Immature natural killer cell (primary cell): ENCODE results near the gene ZBTB24. TPM values are rescaled to one million over a fixed set of nuclear protein-coding genes. Genes with fewer than 3 reads are reported as not detected.
"Not testable (repeated sequence)": the region's sequence is repeated elsewhere in the genome, so short reads cannot be mapped to it uniquely, and the experiment has no call there.

ENCODE experiments used
- DNase-seq, 3 donors: peaks; one replicate each; pipeline ENCODE4 v3.0.0; 2022; ENCODE audit warnings: mixed read lengths in 1 of 3
- H3K27ac Mint-ChIP-seq, 6 donors: one replicate each; pipeline ENCODE4 v1.8.0; 2020; ENCODE audit warnings: mixed read lengths in 6 of 6, mild to moderate bottlenecking in 5 of 6, inconsistent platforms in 4 of 6, moderate library complexity in 3 of 6
- H3K27me3 Mint-ChIP-seq, 3 donors: one replicate each; pipeline ENCODE4 v1.8.0; 2020 to 2021; ENCODE audit warnings: low read depth in 3 of 3, mild to moderate bottlenecking in 3 of 3, mixed read lengths in 3 of 3, moderate library complexity in 3 of 3, inconsistent platforms in 1 of 3
- H3K36me3 Mint-ChIP-seq, 3 donors: one replicate each; pipeline ENCODE4 v1.8.0; 2020; ENCODE audit warnings: mixed read lengths in 3 of 3, inconsistent platforms in 2 of 3, mild to moderate bottlenecking in 2 of 3
- H3K4me1 Mint-ChIP-seq, 2 donors: one replicate each; pipeline ENCODE4 v1.8.0; 2020; ENCODE audit warnings: inconsistent platforms in 2 of 2, mild to moderate bottlenecking in 2 of 2, mixed read lengths in 2 of 2, moderate library complexity in 1 of 2
- H3K4me3 Mint-ChIP-seq, 5 donors: one replicate each; pipeline ENCODE4 v1.8.0; 2020; ENCODE audit warnings: mild to moderate bottlenecking in 5 of 5, mixed read lengths in 5 of 5, inconsistent platforms in 3 of 5, moderate library complexity in 3 of 5
- H3K9me3 Mint-ChIP-seq, 6 donors: one replicate each; pipeline ENCODE4 v1.8.0; 2020; ENCODE audit warnings: mild to moderate bottlenecking in 6 of 6, mixed read lengths in 6 of 6, inconsistent platforms in 4 of 6, moderate library complexity in 3 of 6
- polyA plus RNA-seq, 3 donors: library from polyadenylated mRNA; unstranded; fragments of 300-500 nt; fragmentation: Illumina TruSeq; gene quantifications; one replicate each; pipeline ENCODE4 v1.2.3, GENCODE V29; 2021

The ZBTB24 gene
- polyA plus RNA-seq, 3 donors from 2014 or later = 3.1 to 6.6 (median 4.1) TPM

DNA sequence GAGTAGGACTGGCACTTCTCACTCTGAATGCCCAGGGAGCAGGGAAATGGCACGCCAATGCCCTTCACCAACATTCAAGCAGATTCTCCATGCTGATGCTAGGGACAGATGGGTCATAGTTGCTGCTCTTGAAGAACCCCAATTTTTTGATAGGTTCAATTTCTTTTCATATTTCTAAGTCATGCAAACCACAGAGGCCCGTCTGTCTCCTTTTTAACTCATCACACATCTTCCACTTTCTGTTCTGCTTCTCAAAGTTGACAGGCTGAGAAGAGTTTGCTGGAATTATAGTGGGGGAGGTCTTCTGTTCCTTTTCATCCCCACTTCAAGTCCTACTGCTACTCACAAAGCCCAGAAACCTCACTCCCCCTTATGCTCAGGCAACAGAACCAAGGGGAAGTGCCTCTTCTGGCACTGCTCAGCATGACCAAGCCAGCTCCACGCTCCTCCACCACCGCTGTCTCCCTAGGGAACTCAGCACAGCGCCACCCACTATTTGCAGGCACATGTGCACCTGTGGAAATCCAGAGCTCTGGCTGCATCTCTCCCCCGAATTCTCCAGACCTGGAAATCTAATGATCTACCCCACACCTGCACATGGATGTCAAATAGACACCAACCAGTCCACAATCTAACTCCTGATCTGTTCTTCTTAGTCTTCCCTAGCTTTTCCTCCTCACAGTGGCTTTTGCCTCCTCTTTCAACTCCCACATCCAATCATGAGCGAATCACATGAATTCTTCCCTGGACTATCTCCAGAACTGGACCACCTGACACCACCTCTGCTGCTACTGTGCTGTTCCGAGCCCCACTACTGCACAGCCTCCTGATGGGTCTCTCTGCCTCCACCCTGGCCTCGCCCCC is 10.7 kb downstream of the ZBTB24 start:
- Mint-ChIP-seq H3K27me3 (peaks cover 0 to 1% (median 1%) of the 10 kb centered on the region in 3 donors), H3K4me1 (peaks cover 43 to 64% of the 10 kb centered on the region in 2 donors), H3K27ac (peak overlapping the region in 5 of 6 donors; percentile 2 to 64 (median 29)), H3K36me3 (peaks cover 46 to 78% (median 51%) of the 10 kb centered on the region in 3 donors), H3K4me3 (no peak overlapping the region), H3K9me3 (no peaks in the 10 kb centered on the region)
- no peak for DNase-seq

GRCh38 chr6:109471105-109471810 is 11.8 kb downstream of the ZBTB24 start:
- Mint-ChIP-seq H3K4me1 (peaks cover 35 to 53% of the 10 kb centered on the region in 2 donors), H3K36me3 (peaks cover 46 to 80% (median 52%) of the 10 kb centered on the region in 3 donors), H3K27me3 (peaks cover 0 to 1% (median 1%) of the 10 kb centered on the region in 3 donors), H3K9me3 (no peaks in the 10 kb centered on the region), H3K27ac (peak overlapping the region in 4 of 6 donors; percentile 12 to 46 (median 38)), H3K4me3 (no peak overlapping the region)
- no peak for DNase-seq

DNA sequence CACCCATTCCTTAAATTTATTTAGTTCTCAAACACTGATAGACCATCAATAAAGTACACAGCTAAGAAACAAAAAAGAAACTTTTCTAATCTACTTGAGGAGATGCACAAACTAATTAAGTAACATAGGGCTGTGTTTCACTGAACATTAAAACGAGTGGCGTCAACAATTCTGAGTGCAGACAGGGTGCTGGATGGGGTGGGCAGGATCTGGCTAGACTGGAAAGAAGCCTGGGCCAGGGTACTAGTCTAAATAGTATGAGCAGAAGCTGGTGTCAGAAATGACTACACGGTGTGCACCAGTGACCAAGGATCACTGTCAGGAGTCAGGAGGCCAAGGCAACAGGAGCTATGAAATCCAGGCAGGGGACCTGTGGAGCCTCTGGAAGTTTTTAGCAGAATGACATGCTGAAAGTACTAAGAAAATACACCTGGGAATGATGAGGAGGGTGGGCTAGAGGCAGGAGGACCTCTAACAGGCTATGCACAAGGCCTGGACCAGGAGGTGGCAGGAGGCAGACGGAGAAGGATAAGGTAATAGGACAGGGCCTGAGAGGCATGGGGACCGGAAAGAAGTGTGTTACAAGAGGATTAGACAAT is 13.3 kb downstream of the ZBTB24 start:
- peak overlapping the region in 1 of 6 donors; percentile 32 for H3K27ac Mint-ChIP-seq
- H3K27me3 Mint-ChIP-seq = peaks cover 0 to 3% (median 1%) of the 10 kb centered on the region in 3 donors
- H3K9me3 Mint-ChIP-seq = no peaks in the 10 kb centered on the region
- DNase-seq = no peak
- H3K4me1 Mint-ChIP-seq = peaks cover 30 to 39% of the 10 kb centered on the region in 2 donors
- H3K4me3 Mint-ChIP-seq = no peak overlapping the region
- peaks cover 44 to 81% (median 51%) of the 10 kb centered on the region in 3 donors for H3K36me3 Mint-ChIP-seq

DNA sequence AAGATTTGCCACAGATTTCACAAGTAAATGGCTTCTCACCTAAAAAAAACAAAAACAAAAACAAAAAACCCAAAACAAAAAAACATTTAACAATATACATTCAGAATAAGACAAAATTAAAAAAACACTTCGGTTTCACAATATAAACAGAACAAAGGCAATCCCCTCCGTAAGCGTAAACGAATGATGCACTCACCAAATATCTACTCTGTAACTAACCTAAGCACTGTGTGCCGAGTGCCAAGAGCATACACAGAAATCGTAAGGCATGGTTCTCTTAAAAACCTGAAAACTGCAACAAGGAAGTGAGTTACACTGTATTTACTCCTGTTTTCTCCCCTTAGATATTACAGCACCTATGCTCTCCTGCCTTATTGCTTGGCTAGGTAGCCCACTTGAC is 15.3 kb downstream of the ZBTB24 start:
- Mint-ChIP-seq H3K27ac (no peak overlapping the region), H3K36me3 (peaks cover 37 to 78% (median 48%) of the 10 kb centered on the region in 3 donors), H3K27me3 (peaks cover 0 to 3% (median 0%) of the 10 kb centered on the region in 3 donors), H3K9me3 (no peaks in the 10 kb centered on the region), H3K4me3 (no peak overlapping the region), H3K4me1 (peaks cover 23 to 29% of the 10 kb centered on the region in 2 donors)
- DNase-seq = no peak

DNA sequence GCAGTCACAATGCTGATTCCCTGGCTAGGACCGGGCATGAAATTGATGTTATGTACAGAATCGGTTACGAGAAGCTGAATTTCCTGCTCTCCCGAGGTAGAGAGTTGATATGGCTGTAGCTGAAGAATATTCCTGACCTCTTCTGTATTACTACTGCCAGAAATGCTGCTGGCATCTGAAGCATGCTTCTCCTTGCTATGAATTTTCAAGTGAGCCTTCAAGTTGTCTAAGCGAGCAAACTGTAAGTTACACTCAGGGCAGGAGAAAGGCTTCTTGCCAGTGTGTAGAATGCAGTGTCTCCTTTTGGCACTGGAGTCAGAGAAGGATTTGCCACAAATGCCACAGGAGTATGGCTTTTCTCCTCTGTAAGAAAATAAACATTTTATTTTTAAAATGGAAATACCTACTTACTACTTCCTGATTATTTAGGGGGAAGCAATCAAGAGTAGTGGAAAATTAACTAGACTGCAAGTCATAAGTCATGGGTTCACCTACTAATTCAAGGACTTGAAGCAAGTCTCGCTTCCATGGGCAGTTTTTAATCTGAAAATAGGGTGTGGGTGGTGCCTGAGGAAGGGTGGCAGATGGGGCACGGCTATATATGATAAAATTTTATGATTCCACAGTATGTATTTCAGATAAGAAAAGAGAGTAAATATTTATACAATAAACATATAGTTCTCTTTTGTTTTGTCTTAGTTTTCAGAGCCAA is 16.7 kb downstream of the ZBTB24 start:
- Mint-ChIP-seq H3K27me3 (peaks cover 0 to 3% (median 0%) of the 10 kb centered on the region in 3 donors), H3K27ac (peak overlapping the region in 1 of 6 donors; percentile 68), H3K9me3 (no peaks in the 10 kb centered on the region), H3K36me3 (peaks cover 33 to 74% (median 47%) of the 10 kb centered on the region in 3 donors), H3K4me3 (no peak overlapping the region), H3K4me1 (peaks cover 12 to 16% of the 10 kb centered on the region in 2 donors)
- no peak for DNase-seq

DNA sequence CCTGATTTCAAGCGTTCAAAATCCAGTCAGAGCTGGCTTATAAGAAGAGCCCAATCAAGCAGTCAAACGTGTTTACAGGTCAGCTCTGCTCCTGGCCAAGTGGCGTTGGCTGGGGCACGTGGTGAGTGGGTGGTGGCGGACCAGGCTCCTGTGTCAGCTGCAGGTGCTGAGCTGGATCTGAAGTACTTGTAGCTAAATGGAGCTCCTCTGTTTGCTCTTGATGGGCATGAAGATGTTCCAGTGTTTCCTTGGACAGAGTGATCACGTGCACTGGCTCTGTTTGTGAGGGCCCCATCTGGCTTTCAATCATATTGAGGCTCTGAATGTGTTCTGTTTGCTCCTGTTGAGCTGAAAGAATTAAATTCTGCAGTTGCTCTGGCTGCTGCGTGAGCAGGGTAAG is 17.2 kb downstream of the ZBTB24 start:
- peaks cover 29 to 73% (median 48%) of the 10 kb centered on the region in 3 donors for H3K36me3 Mint-ChIP-seq
- no peak overlapping the region for H3K27ac Mint-ChIP-seq
- peaks cover 6 to 10% of the 10 kb centered on the region in 2 donors for H3K4me1 Mint-ChIP-seq

GRCh38 chr6:109461733-109462526 is 21.1 kb downstream of the ZBTB24 start:
- no peak overlapping the region for H3K4me3 Mint-ChIP-seq
- peaks cover under 1 to 7% (median 3%) of the 10 kb centered on the region in 3 donors for H3K27me3 Mint-ChIP-seq
- H3K27ac Mint-ChIP-seq = peak overlapping the region in 2 of 6 donors; percentile 21 to 53
- peaks cover 20 to 44% (median 38%) of the 10 kb centered on the region in 3 donors for H3K36me3 Mint-ChIP-seq
- DNase-seq = no peak
- no peaks in the 10 kb centered on the region for H3K9me3 Mint-ChIP-seq
- peaks cover 25 to 30% of the 10 kb centered on the region in 2 donors for H3K4me1 Mint-ChIP-seq

More for the DNA sequence above, 17.2 kb downstream of the ZBTB24 start:
- DNase-seq = no peak
- Mint-ChIP-seq H3K9me3 (no peaks in the 10 kb centered on the region), H3K27me3 (peaks cover 0 to 3% (median 0%) of the 10 kb centered on the region in 3 donors), H3K4me3 (no peak overlapping the region)

DNA sequence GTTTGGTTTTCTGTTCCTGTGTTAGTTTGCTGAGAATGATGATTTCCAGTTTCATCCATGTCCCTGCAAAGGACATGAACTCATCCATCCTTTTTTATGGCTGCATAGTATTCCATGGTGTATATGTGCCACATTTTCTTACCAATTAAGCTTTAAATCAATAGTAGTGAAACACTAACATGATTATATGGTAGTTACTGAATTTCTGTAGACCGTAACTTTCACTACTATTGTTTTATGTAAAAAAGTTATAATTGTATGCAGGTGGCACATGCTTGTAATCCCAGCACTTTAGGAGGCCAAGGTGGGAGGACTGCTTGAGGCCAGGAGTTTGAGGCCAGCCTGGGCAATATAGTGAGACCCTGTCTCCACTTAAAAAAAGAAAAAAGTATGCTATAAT is 21.8 kb downstream of the ZBTB24 start:
- Mint-ChIP-seq H3K4me1 (peaks cover 29 to 35% of the 10 kb centered on the region in 2 donors), H3K36me3 (peaks cover 20 to 40% (median 36%) of the 10 kb centered on the region in 3 donors), H3K27ac (peak overlapping the region in 2 of 6 donors; percentile 33 to 56)
- H3K27me3 Mint-ChIP-seq, H3K4me3 Mint-ChIP-seq, H3K9me3 Mint-ChIP-seq, DNase-seq: not testable (repeated sequence)

DNA sequence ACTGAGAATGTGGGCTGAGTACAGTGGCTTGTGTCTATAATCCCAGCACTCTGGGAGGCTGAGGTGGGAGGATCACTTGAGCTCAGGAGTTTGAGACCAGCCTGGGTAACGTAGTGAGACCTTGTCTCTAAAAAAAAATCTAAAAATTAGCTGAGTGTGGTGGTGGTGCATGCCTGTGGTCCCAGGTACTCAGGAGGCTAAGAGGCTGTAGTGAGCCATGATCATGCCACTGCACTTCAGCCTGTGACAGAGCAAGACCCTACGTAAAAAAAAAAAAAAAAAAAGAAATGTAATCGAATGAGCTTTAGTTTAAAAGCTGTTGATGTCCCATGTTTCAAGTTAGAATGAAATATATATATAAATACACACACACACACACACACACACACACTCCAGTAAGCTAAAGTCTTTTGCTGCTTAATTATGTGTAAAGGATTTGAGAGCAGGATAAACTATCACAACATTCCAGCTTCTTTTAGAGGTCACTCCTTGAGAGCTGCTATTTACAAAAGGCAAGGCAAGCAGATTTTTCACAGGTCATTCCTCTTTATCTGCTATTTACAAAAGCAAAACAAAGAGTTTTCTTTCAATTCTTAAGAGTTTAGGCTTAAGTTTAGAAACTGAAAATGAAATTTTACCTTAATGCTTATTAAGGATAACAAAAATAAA is 22.7 kb downstream of the ZBTB24 start:
- Mint-ChIP-seq H3K4me3 (no peak overlapping the region), H3K4me1 (peaks cover 29 to 35% of the 10 kb centered on the region in 2 donors)
- DNase-seq = no peak

DNA sequence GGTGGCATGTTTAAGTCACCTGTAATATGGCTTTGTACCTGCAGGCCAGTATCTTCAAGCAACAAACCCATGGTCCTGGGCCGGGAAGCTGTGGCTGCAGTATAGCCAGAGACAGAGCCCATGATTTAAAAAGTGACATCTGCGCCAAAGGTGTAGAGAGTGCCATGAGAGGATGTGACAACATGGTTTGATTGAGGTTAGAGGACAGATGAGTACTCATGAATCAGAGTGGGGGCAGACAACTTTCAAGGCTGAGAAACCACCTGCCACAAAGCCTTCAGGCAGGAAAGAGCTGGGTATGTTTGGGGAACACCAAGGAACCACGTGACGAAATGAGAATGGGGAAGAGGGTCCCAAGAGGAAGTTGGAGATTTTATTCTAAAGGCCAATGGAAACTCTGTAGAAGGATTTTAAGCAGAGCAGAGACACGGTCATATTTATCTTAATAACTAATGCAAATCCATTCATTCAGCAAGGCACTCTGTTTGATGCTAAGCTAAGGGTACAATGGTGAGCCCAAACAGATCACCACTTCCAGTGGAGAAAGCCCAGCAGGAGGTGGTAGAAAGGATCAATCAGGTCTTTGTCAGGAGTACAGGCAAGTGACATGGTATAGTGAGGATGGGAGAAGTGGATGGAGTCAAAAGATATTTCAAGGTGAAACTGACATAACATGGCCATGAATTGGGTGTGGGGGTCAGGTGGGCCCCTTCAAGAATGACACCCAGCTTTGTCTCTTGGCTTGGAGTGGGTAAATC is 24.1 kb downstream of the ZBTB24 start:
- peaks cover 37 to 44% of the 10 kb centered on the region in 2 donors for H3K4me1 Mint-ChIP-seq
- no peaks in the 10 kb centered on the region for H3K9me3 Mint-ChIP-seq
- DNase-seq = peak; percentile 67 to 75 (median 75)
- H3K4me3 Mint-ChIP-seq = peak overlapping the region in 3 of 5 donors; percentile 2 to 12 (median 10)
- H3K36me3 Mint-ChIP-seq = peaks cover 5 to 24% (median 19%) of the 10 kb centered on the region in 3 donors
- H3K27me3 Mint-ChIP-seq = peaks cover 13 to 17% (median 15%) of the 10 kb centered on the region in 3 donors
- peak overlapping the region; percentile 50 to 86 (median 74) for H3K27ac Mint-ChIP-seq

More for the DNA sequence above, 22.7 kb downstream of the ZBTB24 start:
- Mint-ChIP-seq H3K36me3 (peaks cover 11 to 31% (median 27%) of the 10 kb centered on the region in 3 donors), H3K9me3 (no peaks in the 10 kb centered on the region), H3K27me3 (peaks cover 6 to 9% (median 8%) of the 10 kb centered on the region in 3 donors), H3K27ac (peak overlapping the region in 1 of 6 donors; percentile 33)

DNA sequence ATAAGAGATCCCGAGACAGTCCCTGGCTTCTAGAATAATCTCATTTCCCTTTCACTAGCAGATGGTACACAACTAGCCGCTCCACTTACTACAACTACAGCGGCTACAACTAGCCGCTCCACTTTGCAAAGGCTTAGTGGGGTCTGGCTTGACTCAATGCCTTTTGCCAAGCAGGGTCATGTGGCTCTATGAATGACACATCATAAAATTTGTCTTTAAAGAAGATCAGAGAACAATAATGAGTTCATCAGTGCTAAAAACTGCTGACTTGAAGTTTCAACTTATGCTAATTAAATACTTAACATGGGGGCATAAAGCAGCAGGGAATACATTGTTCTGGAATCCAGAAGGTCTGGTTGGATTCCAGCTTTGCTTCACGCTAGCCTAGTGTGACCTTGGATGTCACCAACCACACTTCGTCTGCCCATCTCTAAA is 25.4 kb downstream of the ZBTB24 start:
- H3K4me3 Mint-ChIP-seq = peak overlapping the region; percentile 9 to 76 (median 46)
- no peak for DNase-seq
- H3K36me3 Mint-ChIP-seq = peaks cover 5 to 18% (median 17%) of the 10 kb centered on the region in 3 donors
- H3K9me3 Mint-ChIP-seq = no peaks in the 10 kb centered on the region
- H3K27ac Mint-ChIP-seq = peak overlapping the region; percentile 33 to 83 (median 76)
- peaks cover 48 to 54% of the 10 kb centered on the region in 2 donors for H3K4me1 Mint-ChIP-seq
- peaks cover 13 to 24% (median 15%) of the 10 kb centered on the region in 3 donors for H3K27me3 Mint-ChIP-seq
